HG02870 (cell line): ENCODE data around the gene NELFB.
"Not testable (repeated sequence)": the region's sequence is repeated elsewhere in the genome, so short reads cannot be mapped to it uniquely, and the experiment has no call there.

Experiments
- ATAC-seq: cut with Tn5 transposase; IDR thresholded peaks from one replicate; pipeline ENCODE4 v1.9.1; 2021; ENCODE audit warnings: mild to moderate bottlenecking, moderate library complexity; ENCODE audit not compliant: unreplicated experiment

Gene NELFB

DNA sequence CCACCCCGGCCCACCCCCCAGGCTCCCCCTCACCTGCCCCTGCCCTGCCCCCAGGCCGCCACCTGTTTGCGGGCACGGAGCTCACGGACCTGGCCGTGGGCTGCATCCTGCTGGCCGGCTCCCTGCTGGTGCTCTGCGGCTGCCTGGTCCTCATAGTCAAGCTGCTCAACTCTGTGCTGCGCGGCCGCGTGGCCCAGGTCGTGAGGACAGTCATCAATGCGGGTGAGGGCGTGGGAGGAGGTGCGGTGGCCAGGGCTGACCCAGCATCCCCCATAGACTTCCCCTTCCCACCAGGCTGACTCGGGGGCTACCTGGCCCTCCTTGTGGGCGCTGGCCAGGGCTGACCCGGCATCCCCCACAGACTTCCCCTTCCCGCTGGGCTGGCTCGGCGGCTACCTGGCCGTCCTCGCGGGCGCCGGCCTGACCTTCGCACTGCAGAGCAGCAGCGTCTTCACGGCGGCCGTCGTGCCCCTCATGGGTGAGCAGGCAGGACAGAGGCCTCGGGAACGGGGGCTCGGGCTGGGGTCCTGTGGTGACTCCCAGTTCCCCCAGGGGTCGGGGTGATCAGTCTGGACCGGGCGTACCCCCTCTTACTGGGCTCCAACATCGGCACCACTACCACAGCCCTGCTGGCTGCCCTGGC is 21.0 kb upstream of the NELFB start:
- no peak for ATAC-seq

DNA sequence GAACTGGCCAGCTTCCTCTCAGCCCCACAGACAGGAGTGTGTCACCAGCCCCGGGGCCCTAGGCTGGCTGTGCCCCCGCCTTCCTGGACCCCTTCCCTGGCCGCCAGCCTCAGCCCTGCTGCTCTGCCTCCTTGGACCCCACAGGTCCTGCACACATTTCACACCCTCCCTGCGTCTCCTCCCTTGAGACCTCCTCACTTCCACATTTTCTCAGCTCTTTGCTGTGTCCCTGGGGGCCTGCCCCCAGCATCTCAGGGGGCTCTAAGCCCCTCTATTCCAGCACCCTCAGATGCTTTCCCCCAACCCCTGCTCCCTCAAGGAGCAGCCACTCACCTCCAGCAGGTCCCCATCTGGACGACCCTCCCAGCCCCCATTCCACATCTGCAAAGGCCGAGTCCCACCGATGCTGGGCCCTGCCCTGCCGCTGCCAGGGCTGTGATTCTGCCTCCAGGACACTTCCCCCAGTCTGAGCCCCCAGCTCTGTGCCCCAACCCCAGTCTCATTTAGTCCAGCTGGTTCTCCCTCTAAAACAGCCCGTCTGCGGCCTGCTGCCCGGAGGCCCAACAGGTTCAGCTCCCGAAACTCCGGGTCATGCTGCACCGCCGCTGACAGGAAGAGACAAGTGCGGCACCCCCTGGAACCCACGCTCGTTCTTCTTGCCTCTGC is 20.2 kb upstream of the NELFB start:
- ATAC-seq: no peak

DNA sequence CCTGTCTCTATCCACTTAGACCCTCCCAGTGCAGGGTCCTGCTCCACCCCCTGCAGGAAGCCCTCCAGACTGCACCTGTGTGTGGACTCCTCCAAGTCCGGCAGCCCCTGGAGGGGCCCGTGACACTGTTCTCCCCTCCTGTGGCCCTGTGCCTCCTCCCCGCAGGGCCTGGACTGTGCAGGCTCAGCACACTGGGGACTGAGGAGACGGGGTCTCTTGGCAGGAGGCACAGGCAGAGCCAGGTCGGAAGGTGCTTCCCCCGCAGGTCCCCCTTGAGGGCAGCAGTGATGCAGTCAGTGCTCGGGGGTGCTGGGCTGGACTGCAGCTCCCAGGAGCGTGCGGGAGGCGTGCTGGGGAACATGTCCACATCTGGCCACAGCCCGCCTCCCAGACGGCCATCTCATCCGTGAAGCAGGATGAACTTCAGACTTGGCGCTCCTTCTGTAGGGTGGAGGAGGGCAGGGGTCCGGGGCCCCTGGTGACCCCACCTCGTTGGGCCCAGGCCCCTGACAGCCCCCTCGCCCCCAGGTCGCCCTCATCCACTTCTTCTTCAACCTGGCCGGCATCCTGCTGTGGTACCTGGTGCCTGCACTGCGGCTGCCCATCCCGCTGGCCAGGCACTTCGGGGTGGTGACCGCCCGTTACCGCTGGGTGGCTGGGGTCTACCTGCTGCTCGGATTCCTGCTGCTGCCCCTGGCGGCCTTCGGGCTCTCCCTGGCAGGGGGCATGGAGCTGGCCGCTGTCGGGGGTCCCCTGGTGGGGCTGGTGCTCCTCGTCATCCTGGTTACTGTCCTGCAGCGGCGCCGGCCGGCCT is 19.5 kb upstream of the NELFB start:
- ATAC-seq: no peak

DNA sequence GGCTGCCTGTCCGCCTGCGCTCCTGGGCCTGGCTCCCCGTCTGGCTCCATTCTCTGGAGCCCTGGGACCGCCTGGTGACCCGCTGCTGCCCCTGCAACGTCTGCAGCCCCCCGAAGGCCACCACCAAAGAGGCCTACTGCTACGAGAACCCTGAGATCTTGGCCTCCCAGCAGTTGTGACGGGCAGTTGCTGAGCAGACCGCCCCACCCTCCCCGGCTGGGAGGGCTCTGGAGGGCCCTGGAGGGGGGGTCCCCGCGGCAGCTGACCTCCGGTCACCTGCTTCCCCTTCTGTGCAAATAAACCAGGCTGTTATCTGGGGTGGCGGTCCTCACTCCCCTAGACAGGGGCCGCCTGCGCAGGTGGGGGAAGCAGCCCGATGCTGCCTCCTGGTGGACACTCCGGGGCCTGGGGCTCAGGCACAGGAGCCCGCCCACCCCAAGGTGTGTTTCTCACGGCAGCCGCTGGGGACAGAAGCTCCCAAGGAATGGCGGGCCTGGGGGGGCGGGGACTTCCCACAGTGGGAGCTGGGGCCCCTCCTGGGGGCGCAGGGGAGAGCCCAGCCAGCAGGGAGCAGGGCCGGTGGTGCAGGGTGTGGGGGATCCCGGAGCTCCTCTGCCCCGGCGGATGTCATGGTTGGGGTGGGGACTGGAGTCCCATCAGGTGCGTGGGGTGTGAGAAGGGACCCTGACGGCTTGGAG is 18.7 kb upstream of the NELFB start:
- ATAC-seq: no peak

DNA sequence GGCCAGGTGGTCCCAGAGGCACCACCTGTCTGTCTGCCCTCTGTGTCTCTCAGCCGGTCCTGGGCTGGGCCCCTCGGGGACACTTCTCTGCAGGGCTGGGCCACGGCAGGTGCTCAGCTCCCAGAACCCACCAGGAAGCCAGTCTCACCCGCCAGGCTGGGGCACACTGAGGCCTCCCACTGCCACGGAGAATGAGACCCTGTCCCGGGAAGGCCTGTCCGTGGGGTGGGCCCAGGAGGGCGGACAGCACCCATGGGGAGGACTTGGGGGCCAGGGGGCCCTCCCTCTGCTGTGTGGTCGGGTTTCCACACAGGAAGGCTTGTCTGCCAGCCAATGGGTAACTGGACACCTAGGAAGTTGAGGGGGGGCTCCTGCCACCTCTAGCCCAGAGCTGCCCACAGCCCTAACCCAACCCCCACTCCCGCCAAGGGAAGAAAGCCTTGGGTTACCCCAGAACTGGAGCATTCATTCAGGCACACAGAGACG is 18.1 kb upstream of the NELFB start:
- no peak for ATAC-seq

DNA sequence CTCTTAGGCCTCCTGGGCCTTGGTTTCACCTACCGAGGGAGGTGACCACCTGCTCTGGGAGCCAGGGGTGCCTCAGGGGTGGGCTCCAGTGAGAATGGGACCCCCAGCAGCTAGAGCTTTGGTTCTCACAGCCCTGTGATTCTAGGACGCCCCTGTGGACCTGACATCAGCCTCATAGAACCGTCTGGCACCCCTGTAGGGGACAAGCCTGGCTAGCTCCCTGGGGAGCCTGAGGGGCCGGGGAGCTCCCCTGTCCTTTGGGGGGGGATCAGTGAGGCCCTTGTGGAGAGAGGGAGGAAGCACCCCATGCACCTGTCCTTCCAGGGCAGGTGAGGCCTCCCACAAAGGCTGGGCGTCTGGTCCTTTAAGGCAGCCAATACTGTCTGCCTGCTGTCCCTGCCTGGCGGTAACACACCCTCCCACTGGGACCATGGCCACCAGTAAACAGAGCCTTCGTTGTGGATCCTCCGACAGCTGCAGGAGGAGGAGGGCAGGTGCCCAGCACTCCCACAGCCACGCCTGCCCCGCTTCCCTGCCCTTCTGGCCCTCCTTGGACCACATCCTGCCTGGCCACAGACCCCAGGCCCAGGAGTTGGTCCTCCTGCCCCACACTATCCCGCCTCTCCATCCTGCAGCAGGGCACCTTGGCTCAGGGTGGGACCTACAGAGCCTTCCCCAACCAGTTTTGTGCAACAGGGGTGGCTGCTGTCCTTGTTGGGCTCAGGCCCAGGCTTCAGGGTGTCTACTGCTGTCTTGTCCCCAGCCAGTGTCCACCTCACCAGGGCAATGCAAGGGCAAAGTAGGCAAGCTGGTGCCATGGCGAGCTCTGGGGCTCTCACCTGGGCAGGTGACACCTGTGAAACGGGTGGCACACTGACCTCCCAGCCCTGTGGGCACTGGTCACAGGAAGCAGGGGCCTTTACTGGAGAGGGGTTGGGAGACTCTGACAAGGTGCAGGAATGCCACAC is 17.1 kb upstream of the NELFB start:
- no peak for ATAC-seq

DNA sequence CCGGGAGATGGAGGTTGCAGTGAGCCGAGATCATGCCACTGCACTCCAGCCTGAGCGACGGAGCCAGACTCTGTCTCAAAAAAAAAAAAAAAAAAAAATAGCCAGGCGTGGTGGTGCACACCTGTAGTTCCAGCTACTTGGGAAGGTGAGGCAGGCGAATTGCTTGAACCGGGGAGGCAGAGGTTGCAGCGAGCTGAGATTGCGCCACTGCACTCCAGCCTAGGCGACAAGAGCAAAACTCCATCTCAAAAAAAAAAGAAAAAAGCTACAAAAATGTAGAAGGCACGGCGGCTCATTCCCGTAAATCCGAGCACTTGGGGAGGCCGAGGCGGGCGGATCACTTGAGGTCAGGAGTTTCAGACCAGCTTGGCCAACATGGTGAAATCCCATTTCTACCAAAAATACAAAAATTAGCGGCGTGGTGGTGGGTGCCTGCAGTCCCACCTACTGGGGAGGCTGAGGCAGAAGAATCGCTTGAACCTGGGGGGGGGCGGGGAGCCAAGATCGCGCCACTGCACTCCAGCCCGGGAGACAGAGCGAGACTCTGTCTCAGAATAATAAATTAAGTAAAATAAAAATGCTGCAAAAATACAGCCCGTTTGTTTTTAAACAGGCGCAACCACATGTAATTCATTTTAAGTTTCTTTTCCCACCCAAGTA is 15.5 kb upstream of the NELFB start:
- not testable (repeated sequence) for ATAC-seq

DNA sequence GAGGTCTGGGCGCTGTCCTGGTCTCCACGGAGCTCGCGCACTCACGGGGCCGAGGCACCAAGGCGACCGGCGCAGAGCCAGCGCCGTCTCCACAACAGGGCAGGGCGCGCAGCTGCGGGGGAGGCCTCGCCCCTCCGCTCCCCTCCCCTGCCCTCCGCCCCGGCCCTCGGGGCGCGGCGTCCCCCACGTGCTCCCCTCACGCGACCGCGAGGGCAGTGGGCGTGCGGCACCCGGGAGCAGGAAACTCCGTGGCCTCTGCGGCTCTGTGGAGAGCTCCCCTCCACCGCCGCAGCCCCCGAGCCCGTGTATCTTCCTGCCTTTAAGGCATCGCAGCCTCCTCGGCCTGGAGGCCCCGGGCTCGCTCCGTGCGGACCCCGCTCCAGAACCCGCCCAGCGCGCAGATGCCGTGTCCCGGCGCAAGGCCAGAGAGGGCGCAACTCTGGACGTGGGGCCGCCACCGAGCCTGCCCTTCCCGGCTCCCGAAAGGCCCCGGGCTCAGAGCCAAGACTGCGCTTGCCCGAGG is 14.7 kb upstream of the NELFB start:
- peak; percentile 13 for ATAC-seq

DNA sequence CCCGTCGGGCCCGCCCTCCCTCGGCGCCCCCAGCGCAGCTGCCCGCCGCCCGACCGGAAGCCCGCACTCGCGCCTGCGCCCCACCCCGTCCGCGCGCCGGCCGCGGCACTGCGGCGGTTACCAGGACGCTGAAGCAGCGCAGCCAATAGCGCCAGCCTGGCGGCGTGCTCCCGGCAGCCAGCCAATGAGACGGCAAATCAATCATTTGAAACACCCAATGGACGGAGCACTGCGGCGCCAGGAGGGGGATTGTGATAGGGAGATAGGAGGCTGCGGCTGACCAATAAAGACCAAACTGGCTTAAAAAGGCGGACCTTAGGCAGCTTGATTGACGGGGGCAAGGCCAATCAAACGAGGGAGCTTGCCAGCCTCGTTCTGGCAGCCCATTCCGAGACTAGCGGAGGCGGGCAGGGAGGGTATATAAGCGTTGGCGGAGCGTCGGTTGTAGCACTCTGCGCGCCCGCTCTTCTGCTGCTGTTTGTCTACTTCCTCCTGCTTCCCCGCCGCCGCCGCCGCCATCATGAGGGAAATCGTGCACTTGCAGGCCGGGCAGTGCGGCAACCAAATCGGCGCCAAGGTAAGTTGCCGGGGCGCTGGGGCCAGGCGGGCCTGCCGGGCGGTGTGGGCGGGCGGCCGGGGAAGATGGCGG is 14.2 kb upstream of the NELFB start, which contains the start of gene TUBB4B:
Gene TUBB4B, plus strand, starts transcription at position 447 of the 649 bp plus-strand sequence. Its CDS starts 74 bp downstream, at position 521.
- peak; percentile 77 for ATAC-seq

DNA sequence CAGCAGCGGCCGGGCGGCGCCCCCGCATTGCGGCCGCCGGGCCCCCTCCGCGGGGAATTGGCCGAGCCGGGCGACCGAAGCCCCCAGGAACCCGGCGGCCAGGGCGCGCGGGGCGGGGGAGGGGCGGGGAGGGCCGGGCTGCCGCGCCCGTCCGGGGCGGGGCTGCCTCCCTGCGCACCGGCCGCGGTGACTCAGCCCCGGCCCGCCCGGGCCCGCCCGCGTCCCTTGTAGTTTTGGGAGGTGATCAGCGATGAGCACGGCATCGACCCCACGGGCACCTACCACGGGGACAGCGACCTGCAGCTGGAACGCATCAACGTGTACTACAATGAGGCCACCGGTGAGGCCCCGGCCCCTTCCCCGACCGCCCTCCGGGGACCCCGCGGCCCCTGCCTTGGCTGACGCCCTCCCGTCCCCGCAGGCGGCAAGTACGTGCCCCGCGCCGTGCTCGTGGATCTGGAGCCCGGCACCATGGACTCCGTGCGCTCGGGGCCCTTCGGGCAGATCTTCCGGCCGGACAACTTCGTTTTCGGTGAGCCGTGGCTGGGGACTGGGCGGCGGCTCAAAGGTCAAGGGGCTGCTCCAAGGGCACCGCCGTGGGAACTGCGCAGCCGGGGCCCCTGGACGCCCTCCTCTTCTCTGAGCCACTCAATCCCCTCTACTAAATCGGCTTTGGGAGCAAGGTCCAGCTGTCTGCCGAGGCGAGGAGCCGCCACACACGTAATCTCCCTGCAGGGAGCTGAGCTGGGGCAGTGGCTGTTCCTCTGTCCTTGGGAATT is 13.4 kb upstream of the NELFB start:
- peak; percentile 7 for ATAC-seq

DNA sequence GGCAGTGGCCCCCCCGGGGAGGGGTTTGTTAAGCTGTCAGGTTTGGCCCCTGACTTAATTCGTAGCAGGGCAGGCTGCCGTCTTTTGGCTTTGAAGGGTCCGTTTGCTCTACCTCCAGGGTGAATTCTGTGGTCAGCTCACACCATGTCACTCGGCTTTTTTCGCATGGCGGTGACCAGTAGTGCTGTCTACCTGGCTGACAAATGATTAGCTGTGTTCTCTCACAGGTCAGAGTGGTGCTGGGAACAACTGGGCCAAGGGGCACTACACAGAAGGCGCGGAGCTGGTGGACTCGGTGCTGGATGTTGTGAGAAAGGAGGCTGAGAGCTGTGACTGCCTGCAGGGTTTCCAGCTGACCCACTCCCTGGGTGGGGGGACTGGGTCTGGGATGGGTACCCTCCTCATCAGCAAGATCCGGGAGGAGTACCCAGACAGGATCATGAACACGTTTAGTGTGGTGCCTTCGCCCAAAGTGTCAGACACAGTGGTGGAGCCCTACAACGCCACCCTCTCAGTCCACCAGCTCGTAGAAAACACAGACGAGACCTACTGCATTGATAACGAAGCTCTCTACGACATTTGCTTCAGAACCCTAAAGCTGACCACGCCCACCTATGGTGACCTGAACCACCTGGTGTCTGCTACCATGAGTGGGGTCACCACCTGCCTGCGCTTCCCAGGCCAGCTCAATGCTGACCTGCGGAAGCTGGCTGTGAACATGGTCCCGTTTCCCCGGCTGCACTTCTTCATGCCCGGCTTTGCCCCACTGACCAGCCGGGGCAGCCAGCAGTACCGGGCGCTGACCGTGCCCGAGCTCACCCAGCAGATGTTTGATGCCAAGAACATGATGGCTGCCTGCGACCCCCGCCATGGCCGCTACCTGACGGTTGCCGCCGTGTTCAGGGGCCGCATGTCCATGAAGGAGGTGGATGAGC is 12.6 kb upstream of the NELFB start:
- no peak for ATAC-seq

DNA sequence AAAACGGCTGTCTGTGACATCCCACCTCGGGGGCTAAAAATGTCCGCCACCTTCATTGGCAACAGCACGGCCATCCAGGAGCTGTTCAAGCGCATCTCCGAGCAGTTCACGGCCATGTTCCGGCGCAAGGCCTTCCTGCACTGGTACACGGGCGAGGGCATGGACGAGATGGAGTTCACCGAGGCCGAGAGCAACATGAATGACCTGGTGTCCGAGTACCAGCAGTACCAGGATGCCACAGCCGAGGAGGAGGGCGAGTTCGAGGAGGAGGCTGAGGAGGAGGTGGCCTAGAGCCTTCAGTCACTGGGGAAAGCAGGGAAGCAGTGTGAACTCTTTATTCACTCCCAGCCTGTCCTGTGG is 11.9 kb upstream of the NELFB start:
- ATAC-seq: not testable (repeated sequence)

DNA sequence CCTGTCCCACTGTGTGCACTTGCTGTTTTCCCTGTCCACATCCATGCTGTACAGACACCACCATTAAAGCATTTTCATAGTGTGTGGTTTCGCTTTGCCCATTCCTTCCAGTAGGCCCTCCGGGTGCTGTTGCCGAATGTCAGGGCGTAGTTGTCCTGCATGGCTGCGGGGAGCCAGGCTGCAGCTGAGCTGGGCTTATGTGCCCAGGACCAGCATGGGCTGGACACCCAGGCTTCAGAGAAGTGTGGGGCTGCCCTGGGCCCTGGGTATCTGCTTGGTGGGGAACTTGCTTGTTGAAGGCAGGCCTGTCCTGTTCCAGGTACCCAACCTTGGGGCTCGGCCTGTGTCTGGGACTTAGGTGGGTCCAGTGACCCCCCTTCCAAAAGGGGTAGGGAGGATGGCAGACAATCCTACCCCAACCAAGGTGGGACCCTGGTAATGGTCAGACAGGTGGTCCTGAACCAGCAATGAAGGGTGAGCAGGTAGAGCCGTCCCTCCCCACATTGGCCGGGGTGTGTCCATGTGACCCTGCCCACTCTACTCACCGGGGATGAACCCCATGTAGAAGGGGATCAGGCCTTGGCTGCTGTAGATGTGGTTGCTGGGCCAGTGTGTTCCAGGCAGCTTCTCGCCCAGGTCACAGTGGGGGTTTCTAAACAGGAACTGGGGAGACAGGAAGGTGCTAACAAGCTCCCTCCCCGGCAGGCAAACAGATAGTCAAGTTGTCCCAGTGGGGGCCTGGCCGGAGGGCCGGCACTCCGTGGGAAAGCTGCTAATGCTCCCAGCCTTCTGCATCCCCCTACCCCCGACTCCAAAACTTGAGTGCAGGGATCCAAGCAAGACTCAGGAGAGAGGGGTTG is 11.3 kb upstream of the NELFB start:
- no peak for ATAC-seq

DNA sequence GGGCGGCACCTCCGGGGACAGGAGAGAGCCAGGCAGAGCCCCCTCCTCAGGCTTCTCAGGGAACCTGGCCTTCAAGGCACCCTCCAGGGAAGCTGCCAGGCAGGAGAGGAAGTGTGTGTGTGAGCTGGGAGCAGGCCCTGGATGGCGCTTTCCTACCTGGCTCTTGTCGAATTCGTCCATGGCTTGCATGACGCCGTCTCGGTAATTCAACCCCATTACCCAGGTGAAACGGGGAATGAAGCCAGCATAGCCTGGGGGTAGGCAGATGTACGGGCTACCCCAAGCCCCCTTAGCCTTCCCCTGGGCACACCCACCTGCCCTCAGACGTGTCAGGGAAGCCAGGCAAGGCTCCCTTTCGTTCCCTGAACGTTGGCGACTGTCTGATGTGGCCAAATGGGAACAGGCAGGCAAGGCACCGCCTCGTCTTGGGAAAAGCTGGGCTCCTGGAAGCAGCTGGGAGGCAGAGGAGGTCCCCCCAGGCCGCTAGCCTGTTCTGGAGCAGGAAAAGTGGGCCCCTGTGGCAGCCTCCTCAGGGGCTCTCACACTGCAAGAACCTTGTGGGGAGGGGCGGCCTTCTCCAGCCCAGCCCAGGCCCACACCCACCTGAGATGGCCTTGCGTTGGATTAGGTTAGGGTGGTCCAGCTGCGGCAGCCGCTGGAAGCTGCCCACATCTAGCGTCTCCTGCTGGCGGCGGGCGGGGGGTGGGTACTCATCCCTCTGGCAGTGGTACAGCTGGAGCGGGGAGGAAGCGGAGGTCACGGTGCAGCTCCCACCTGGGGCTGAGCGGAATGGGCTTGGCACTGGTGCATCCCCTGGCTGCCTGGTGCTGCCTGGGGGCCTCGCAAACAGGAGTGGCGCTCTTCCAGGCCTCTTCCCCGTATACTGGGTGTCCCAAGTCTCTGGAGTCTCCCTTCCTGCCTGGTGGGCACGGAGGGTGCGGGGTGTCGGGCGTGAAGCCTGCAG is 10.4 kb upstream of the NELFB start:
- no peak for ATAC-seq
